WTC11 (cell line): ENCODE data around the gene COPB1. TPM values are rescaled to one million over a fixed set of nuclear protein-coding genes. Genes with fewer than 3 reads are reported as not detected.

Experiments
- ATF1 ChIP-seq: sonication (generic); formaldehyde crosslinking; IDR thresholded peaks from 2 replicates; pipeline ENCODE4 v1.8.1; 2023; ENCODE audit warnings: mild to moderate bottlenecking, moderate library complexity, missing genetic modification reagents
- CREB1 ChIP-seq: sonication (generic); formaldehyde crosslinking; IDR thresholded peaks from 2 replicates; pipeline ENCODE4 v1.8.0; 2023; ENCODE audit warnings: mild to moderate bottlenecking, missing genetic modification reagents
- ELF4 ChIP-seq: sonication (generic); formaldehyde crosslinking; IDR thresholded peaks from 2 replicates; pipeline ENCODE4 v1.8.1; 2022; ENCODE audit warnings: low read depth, mild to moderate bottlenecking, moderate library complexity, missing genetic modification reagents
- FOXP1 ChIP-seq: sonication (generic); formaldehyde crosslinking; IDR thresholded peaks from 2 replicates; pipeline ENCODE4 v1.8.0; 2022; ENCODE audit warnings: missing genetic modification reagents, mild to moderate bottlenecking, moderate library complexity, borderline replicate concordance
- GABPB1 ChIP-seq: sonication (generic); formaldehyde crosslinking; IDR thresholded peaks from 2 replicates; pipeline ENCODE4 v1.8.1; 2023; ENCODE audit warnings: mild to moderate bottlenecking, missing genetic modification reagents
- IRF2 ChIP-seq: sonication (generic); formaldehyde crosslinking; IDR thresholded peaks from 2 replicates; pipeline ENCODE4 v1.8.0; 2022; ENCODE audit warnings: low read depth, missing genetic modification reagents, borderline replicate concordance
- JAZF1 ChIP-seq: fragments of 250-450 bp; sonication (Bioruptor Pico); IDR thresholded peaks from 2 replicates; pipeline ENCODE4 v1.9.0; 2021; ENCODE audit warnings: moderate library complexity, mild to moderate bottlenecking, inconsistent platforms
- MXD4 ChIP-seq: fragments of 250-450 bp; sonication (Bioruptor Pico); IDR thresholded peaks from 2 replicates; pipeline ENCODE4 v1.8.0; 2021; ENCODE audit warnings: mild to moderate bottlenecking, moderate library complexity, borderline replicate concordance
- NFYB ChIP-seq: sonication (generic); formaldehyde crosslinking; conservative IDR thresholded peaks from 2 replicates; pipeline ENCODE4 v1.8.0; 2022; ENCODE audit warnings: low read depth, missing genetic modification reagents
- NR2C2 ChIP-seq: sonication (generic); formaldehyde crosslinking; IDR thresholded peaks from 2 replicates; pipeline ENCODE4 v1.8.0; 2022; ENCODE audit warnings: mild to moderate bottlenecking, missing genetic modification reagents
- NR3C1 ChIP-seq: sonication (generic); formaldehyde crosslinking; conservative IDR thresholded peaks from 2 replicates; pipeline ENCODE4 v1.8.1; 2023; ENCODE audit warnings: low read depth, mild to moderate bottlenecking, missing genetic modification reagents
- OVOL2 ChIP-seq: fragments of 250-450 bp; sonication (Bioruptor Pico); IDR thresholded peaks from 2 replicates; pipeline ENCODE4 v1.9.0; 2021; ENCODE audit warnings: mild to moderate bottlenecking, borderline replicate concordance
- TEAD4 ChIP-seq: sonication (generic); formaldehyde crosslinking; IDR thresholded peaks from 2 replicates; pipeline ENCODE4 v1.8.0; 2022; ENCODE audit warnings: mild to moderate bottlenecking, missing genetic modification reagents
- ZNF219 ChIP-seq: sonication (generic); formaldehyde crosslinking; IDR thresholded peaks from 2 replicates; pipeline ENCODE4 v1.8.0; 2023; ENCODE audit warnings: missing genetic modification reagents, mild to moderate bottlenecking, borderline replicate concordance
- ZNF263 ChIP-seq: sonication (generic); formaldehyde crosslinking; IDR thresholded peaks from 2 replicates; pipeline ENCODE4 v1.8.1; 2022; ENCODE audit warnings: low read depth, mild to moderate bottlenecking, moderate library complexity, missing genetic modification reagents
- total RNA-seq: library from RNA; stranded (reverse); gene quantifications from 3 replicates; pipeline ENCODE4 v1.2.3, GENCODE V29; 2021
- TF ChIP-seq, protein P1 (sequence below): sonication (generic); formaldehyde crosslinking; IDR thresholded peaks from 2 replicates; pipeline ENCODE4 v1.8.0; 2023; ENCODE audit warnings: missing genetic modification reagents, mild to moderate bottlenecking, borderline replicate concordance
- TF ChIP-seq, protein P2 (sequence below): fragments of 250-450 bp; sonication (Bioruptor Pico); IDR thresholded peaks from 2 replicates; pipeline ENCODE4 v1.9.0; 2021; ENCODE audit warnings: moderate library complexity, mild to moderate bottlenecking, inconsistent platforms, borderline replicate concordance
- TF ChIP-seq, protein P3 (sequence below): sonication (generic); formaldehyde crosslinking; IDR thresholded peaks from 2 replicates; pipeline ENCODE4 v1.8.1; 2023; ENCODE audit warnings: mild to moderate bottlenecking, missing genetic modification reagents
- TF ChIP-seq, protein P4 (sequence below): fragments of 250-450 bp; sonication (Bioruptor Pico); conservative IDR thresholded peaks from 2 replicates; pipeline ENCODE4 v1.9.0; 2021; ENCODE audit warnings: mild to moderate bottlenecking
- TF ChIP-seq, protein P5 (sequence below): sonication (generic); formaldehyde crosslinking; IDR thresholded peaks from 2 replicates; pipeline ENCODE4 v1.8.0; 2022; ENCODE audit warnings: missing genetic modification reagents
- TF ChIP-seq, protein P6 (sequence below): sonication (generic); formaldehyde crosslinking; IDR thresholded peaks from 2 replicates; pipeline ENCODE4 v1.8.1; 2023; ENCODE audit warnings: mild to moderate bottlenecking, missing genetic modification reagents
- TF ChIP-seq, protein P7 (sequence below): sonication (generic); formaldehyde crosslinking; IDR thresholded peaks from 2 replicates; pipeline ENCODE4 v1.8.1; 2023; ENCODE audit warnings: mild to moderate bottlenecking, missing genetic modification reagents, moderate library complexity

Gene COPB1
- total RNA-seq, 1 experiment from 2014 or later = 76.3 TPM

DNA sequence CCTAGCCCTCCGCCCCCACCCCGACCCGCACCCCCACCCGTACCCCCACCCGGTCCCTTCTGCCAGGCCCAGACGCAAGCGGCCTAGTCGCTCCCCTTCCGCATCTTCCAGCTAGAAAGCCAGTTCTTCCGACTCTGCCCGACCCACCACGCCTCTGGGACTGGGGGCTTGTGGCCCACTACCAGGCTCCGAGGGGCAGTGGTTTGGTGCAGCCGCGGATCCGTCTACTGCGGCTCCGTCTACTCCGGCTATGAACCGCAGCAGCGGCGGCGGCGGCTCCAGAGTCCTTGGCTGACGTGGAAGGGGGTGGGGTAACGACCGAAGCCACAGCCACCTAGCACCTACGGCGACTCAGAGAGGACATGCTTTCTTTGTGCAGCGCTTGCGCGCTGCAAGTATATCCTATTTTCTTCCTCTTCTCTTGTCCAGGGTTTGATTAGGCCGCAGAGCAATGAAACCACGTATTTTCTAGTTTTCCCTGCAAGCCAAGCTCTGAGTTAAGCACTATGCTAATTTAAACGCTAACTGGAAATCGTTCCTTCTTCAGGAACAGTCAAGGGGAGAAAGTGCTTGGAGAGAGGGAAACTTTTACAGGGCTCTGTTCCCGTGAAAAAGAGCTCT is at the start of gene COPB1 (continued):
- TF ChIP-seq, protein P1, sequence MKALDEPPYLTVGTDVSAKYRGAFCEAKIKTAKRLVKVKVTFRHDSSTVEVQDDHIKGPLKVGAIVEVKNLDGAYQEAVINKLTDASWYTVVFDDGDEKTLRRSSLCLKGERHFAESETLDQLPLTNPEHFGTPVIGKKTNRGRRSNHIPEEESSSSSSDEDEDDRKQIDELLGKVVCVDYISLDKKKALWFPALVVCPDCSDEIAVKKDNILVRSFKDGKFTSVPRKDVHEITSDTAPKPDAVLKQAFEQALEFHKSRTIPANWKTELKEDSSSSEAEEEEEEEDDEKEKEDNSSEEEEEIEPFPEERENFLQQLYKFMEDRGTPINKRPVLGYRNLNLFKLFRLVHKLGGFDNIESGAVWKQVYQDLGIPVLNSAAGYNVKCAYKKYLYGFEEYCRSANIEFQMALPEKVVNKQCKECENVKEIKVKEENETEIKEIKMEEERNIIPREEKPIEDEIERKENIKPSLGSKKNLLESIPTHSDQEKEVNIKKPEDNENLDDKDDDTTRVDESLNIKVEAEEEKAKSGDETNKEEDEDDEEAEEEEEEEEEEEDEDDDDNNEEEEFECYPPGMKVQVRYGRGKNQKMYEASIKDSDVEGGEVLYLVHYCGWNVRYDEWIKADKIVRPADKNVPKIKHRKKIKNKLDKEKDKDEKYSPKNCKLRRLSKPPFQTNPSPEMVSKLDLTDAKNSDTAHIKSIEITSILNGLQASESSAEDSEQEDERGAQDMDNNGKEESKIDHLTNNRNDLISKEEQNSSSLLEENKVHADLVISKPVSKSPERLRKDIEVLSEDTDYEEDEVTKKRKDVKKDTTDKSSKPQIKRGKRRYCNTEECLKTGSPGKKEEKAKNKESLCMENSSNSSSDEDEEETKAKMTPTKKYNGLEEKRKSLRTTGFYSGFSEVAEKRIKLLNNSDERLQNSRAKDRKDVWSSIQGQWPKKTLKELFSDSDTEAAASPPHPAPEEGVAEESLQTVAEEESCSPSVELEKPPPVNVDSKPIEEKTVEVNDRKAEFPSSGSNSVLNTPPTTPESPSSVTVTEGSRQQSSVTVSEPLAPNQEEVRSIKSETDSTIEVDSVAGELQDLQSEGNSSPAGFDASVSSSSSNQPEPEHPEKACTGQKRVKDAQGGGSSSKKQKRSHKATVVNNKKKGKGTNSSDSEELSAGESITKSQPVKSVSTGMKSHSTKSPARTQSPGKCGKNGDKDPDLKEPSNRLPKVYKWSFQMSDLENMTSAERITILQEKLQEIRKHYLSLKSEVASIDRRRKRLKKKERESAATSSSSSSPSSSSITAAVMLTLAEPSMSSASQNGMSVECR (CRISPR knock-in tag) = peak; percentile 95
- TF ChIP-seq ZNF263 (CRISPR knock-in tag) = no peak
- TF ChIP-seq FOXP1 = peak; percentile 60; the same call in 1 of the 2 replicates
- TF ChIP-seq, protein P2, sequence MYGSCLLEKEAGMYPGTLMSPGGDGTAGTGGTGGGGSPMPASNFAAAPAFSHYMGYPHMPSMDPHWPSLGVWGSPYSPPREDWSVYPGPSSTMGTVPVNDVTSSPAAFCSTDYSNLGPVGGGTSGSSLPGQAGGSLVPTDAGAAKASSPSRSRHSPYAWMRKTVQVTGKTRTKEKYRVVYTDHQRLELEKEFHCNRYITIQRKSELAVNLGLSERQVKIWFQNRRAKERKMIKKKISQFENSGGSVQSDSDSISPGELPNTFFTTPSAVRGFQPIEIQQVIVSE (CRISPR knock-in tag) = no peak
- TF ChIP-seq ATF1 (CRISPR knock-in tag) = no peak
- TF ChIP-seq CREB1 (CRISPR knock-in tag) = no peak
- peak; percentile 69; the same call in 1 of the 2 replicates for TF ChIP-seq ZNF219
- TF ChIP-seq JAZF1 = no peak
- TF ChIP-seq, protein P3, sequence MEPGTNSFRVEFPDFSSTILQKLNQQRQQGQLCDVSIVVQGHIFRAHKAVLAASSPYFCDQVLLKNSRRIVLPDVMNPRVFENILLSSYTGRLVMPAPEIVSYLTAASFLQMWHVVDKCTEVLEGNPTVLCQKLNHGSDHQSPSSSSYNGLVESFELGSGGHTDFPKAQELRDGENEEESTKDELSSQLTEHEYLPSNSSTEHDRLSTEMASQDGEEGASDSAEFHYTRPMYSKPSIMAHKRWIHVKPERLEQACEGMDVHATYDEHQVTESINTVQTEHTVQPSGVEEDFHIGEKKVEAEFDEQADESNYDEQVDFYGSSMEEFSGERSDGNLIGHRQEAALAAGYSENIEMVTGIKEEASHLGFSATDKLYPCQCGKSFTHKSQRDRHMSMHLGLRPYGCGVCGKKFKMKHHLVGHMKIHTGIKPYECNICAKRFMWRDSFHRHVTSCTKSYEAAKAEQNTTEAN = no peak
- no peak for TF ChIP-seq MXD4
- no peak for TF ChIP-seq ELF4 (CRISPR knock-in tag)
- 0 out of 2 replicates have a peak, but pooled peaks have one; percentile 8 for TF ChIP-seq GABPB1 (CRISPR knock-in tag)
- no peak for TF ChIP-seq TEAD4 (CRISPR knock-in tag)
- TF ChIP-seq NR3C1 (CRISPR knock-in tag) = no peak
- TF ChIP-seq, protein P4, sequence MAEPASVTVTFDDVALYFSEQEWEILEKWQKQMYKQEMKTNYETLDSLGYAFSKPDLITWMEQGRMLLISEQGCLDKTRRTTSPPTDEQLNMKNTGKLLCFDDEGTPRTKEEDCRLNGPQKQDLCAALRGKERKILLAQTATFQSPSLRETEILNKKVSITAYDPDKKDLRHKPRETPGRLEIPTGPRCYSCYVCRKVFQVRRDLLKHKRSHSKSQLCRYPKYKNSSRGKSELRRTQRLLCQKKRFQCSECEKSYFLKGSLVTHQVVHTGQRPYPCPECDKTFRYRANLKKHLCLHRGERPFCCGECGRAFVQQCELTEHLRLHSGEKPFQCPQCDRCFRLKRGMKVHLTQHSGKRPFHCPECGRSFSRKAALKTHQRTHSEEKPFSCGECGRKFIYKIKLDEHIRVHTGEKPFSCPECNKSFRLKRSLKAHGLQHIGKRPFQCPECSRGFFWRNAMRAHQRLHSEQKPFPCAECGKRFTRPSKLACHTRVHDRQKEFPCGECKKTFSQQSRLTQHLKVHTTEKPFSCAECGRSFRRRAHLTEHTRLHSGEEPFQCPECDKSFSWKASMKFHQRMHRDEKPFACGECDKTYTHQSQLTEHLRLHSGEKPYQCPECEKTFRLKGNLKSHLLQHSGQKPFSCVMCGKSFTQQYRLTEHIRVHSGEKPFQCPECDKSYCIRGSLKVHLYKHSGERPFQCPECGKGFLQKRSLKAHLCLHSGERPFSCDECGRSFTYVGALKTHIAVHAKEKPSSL = no peak
- TF ChIP-seq, protein P5, sequence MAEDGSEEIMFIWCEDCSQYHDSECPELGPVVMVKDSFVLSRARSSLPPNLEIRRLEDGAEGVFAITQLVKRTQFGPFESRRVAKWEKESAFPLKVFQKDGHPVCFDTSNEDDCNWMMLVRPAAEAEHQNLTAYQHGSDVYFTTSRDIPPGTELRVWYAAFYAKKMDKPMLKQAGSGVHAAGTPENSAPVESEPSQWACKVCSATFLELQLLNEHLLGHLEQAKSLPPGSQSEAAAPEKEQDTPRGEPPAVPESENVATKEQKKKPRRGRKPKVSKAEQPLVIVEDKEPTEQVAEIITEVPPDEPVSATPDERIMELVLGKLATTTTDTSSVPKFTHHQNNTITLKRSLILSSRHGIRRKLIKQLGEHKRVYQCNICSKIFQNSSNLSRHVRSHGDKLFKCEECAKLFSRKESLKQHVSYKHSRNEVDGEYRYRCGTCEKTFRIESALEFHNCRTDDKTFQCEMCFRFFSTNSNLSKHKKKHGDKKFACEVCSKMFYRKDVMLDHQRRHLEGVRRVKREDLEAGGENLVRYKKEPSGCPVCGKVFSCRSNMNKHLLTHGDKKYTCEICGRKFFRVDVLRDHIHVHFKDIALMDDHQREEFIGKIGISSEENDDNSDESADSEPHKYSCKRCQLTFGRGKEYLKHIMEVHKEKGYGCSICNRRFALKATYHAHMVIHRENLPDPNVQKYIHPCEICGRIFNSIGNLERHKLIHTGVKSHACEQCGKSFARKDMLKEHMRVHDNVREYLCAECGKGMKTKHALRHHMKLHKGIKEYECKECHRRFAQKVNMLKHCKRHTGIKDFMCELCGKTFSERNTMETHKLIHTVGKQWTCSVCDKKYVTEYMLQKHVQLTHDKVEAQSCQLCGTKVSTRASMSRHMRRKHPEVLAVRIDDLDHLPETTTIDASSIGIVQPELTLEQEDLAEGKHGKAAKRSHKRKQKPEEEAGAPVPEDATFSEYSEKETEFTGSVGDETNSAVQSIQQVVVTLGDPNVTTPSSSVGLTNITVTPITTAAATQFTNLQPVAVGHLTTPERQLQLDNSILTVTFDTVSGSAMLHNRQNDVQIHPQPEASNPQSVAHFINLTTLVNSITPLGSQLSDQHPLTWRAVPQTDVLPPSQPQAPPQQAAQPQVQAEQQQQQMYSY (CRISPR knock-in tag) = no peak; the same call in 1 of the 2 replicates
- TF ChIP-seq OVOL2 (CRISPR knock-in tag) = no peak; the same call in 1 of the 2 replicates
- TF ChIP-seq, protein P6, sequence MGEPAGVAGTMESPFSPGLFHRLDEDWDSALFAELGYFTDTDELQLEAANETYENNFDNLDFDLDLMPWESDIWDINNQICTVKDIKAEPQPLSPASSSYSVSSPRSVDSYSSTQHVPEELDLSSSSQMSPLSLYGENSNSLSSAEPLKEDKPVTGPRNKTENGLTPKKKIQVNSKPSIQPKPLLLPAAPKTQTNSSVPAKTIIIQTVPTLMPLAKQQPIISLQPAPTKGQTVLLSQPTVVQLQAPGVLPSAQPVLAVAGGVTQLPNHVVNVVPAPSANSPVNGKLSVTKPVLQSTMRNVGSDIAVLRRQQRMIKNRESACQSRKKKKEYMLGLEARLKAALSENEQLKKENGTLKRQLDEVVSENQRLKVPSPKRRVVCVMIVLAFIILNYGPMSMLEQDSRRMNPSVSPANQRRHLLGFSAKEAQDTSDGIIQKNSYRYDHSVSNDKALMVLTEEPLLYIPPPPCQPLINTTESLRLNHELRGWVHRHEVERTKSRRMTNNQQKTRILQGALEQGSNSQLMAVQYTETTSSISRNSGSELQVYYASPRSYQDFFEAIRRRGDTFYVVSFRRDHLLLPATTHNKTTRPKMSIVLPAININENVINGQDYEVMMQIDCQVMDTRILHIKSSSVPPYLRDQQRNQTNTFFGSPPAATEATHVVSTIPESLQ (CRISPR knock-in tag) = no peak
- TF ChIP-seq, protein P7, sequence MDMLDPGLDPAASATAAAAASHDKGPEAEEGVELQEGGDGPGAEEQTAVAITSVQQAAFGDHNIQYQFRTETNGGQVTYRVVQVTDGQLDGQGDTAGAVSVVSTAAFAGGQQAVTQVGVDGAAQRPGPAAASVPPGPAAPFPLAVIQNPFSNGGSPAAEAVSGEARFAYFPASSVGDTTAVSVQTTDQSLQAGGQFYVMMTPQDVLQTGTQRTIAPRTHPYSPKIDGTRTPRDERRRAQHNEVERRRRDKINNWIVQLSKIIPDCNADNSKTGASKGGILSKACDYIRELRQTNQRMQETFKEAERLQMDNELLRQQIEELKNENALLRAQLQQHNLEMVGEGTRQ (CRISPR knock-in tag) = no peak
- no peak for TF ChIP-seq NFYB (CRISPR knock-in tag)
- TF ChIP-seq IRF2 (CRISPR knock-in tag) = no peak
- TF ChIP-seq NR2C2 (CRISPR knock-in tag) = no peak
